Keratinocyte (primary cell): ENCODE data around the gene CDYL2. TPM values are rescaled to one million over a fixed set of nuclear protein-coding genes. Genes with fewer than 3 reads are reported as not detected.
A peak's percentile ranks its signal among the peaks of the same experiment; 100 is the strongest.

ENCODE experiments used
- DNase-seq: peaks from one replicate; pipeline ENCODE4 v3.0.0-alpha.2; 2011; ENCODE audit warnings: low read depth, missing footprints, low spot score
- FAIRE-seq: peaks from 2 replicates; lab custom pipeline; 2011; peaks lifted over from hg19 to GRCh38; lab: Jason Lieb, UNC
- H2AFZ ChIP-seq: 2 replicates; pipeline ENCODE4 v1.6.0; 2012; ENCODE audit warnings: low read length, control low read depth, inconsistent platforms; ENCODE audit not compliant: control insufficient read depth
- H3K27ac ChIP-seq: 2 replicates; pipeline ENCODE4 v1.5.1; 2011; ENCODE audit warnings: low read length; ENCODE audit not compliant: control insufficient read depth, insufficient read depth
- H3K27me3 ChIP-seq: 3 replicates; pipeline ENCODE4 v1.6.0; 2011; ENCODE audit warnings: low read length; ENCODE audit not compliant: control insufficient read depth, insufficient read depth; ENCODE audit errors: extremely low read depth
- H3K36me3 ChIP-seq, 2 experiments: 2 replicates in 1 of 2; 3 replicates in 1 of 2; pipeline ENCODE4 v1.5.1; 2011; ENCODE audit warnings: low read length in 2 of 2, mild to moderate bottlenecking in 1 of 2; ENCODE audit not compliant: control insufficient read depth in 2 of 2, insufficient read depth in 2 of 2; ENCODE audit errors: extremely low read depth in 1 of 2
- H3K4me1 ChIP-seq: 3 replicates; pipeline ENCODE4 v1.5.1; 2011; ENCODE audit warnings: low read length; ENCODE audit not compliant: control insufficient read depth, insufficient read depth; ENCODE audit errors: extremely low read depth
- H3K4me2 ChIP-seq: 3 replicates; pipeline ENCODE4 v1.6.0; 2011; ENCODE audit warnings: low read depth, low read length; ENCODE audit not compliant: control insufficient read depth, insufficient read depth; ENCODE audit errors: extremely low read depth
- H3K4me3 ChIP-seq, 3 experiments: fragments of 200-600 bp in 1 of 3; sonication (generic) in 1 of 3; 2 replicates in 2 of 3; 3 replicates in 1 of 3; pipeline ENCODE4 v1.5.1; 2011 to 2016; ENCODE audit warnings: low read length in 3 of 3, mild to moderate bottlenecking in 3 of 3, control low read depth in 2 of 3, inconsistent platforms in 1 of 3, low read depth in 1 of 3, mixed read lengths in 1 of 3, mixed run types in 1 of 3, moderate library complexity in 1 of 3; ENCODE audit not compliant: control insufficient read depth in 2 of 3, insufficient read depth in 2 of 3; ENCODE audit errors: extremely low read depth in 1 of 3
- H3K79me2 ChIP-seq: 2 replicates; pipeline ENCODE4 v1.6.0; 2012; ENCODE audit warnings: low read length; ENCODE audit not compliant: control insufficient read depth, insufficient read depth
- H3K9ac ChIP-seq: 3 replicates; pipeline ENCODE4 v1.6.0; 2011; ENCODE audit warnings: low read length; ENCODE audit not compliant: control insufficient read depth, insufficient read depth; ENCODE audit errors: extremely low read depth
- H3K9me1 ChIP-seq: 3 replicates; pipeline ENCODE4 v1.6.0; 2011; ENCODE audit warnings: low read length; ENCODE audit not compliant: control insufficient read depth, insufficient read depth; ENCODE audit errors: extremely low read depth
- H3K9me3 ChIP-seq: 2 replicates; pipeline ENCODE4 v1.5.1; 2012; ENCODE audit warnings: low read depth, low read length; ENCODE audit not compliant: control insufficient read depth
- H4K20me1 ChIP-seq: 3 replicates; pipeline ENCODE4 v1.6.0; 2011; ENCODE audit warnings: low read length; ENCODE audit not compliant: control insufficient read depth, insufficient read depth; ENCODE audit errors: extremely low read depth
- CTCF ChIP-seq, 3 experiments: IDR thresholded peaks in 1 of 3; conservative IDR thresholded peaks in 1 of 3; optimal IDR thresholded peaks in 1 of 3; 2 replicates in 2 of 3; 3 replicates in 1 of 3; pipeline versions ENCODE3 to v1.5.1; 2011; ENCODE audit warnings: low read length in 3 of 3, mild to moderate bottlenecking in 3 of 3, moderate library complexity in 2 of 3, control low read depth in 1 of 3, inconsistent platforms in 1 of 3; ENCODE audit not compliant: insufficient read depth in 2 of 3; ENCODE audit errors: extremely low read depth in 1 of 3
- EZH2 ChIP-seq: IDR thresholded peaks from one replicate; pipeline ENCODE4 v1.6.1; 2012; ENCODE audit warnings: inconsistent platforms, mild to moderate bottlenecking, low read length, moderate library complexity
- dilution Hi-C: fragments of 300-500 bp; cut with MboI; formaldehyde crosslinking; loops from one replicate; pipeline ENCODE4 v1.7.0; 2020; ENCODE audit warnings: low sequenced_read_pairs; ENCODE audit not compliant: extremely low pct_ligation_motif_present
- polyA plus RNA-seq, 5 experiments: library from polyadenylated mRNA; depleted of rRNA in 3 of 5; stranded (reverse) in 3 of 5; stranded (forward) in 1 of 5; unstranded in 1 of 5; fragments of >200 nt; gene quantifications; 1 replicate in 1 of 5; 2 replicates in 3 of 5; 3 replicates in 1 of 5; pipeline versions ENCODE4 v1.2.1 to v1.2.3, GENCODE V29; 2011 to 2012; ENCODE audit warnings: missing spikeins in 2 of 5, low read depth in 1 of 5, low replicate concordance in 1 of 5

CDYL2 gene
- polyA plus RNA-seq, 1 donor (not counting 4 experiments of a cell fraction or from before 2014, with no cell fraction given) = 2.0 TPM

- FAIRE-seq = peak; percentile 93
- Histone ChIP-seq H3K27ac (peak overlapping the region; percentile 56), H2AFZ (peak overlapping the region; percentile 69), H3K9me1 (no peaks in the 10 kb centered on the region), H3K27me3 (no peaks in the 10 kb centered on the region), H3K9me3 (no peaks in the 10 kb centered on the region), H3K36me3 (no peaks in the 10 kb centered on the region), H4K20me1 (no peaks in the 10 kb centered on the region), H3K9ac (peak overlapping the region; percentile 33), H3K4me1 (peaks cover 12% of the 10 kb centered on the region), H3K4me3 (peak overlapping the region in 2 of 3 experiments; percentile 18), H3K79me2 (no peaks in the 10 kb centered on the region), H3K4me2 (peak overlapping the region; percentile 66)
- TF ChIP-seq CTCF (optimal IDR thresholded peaks at IDR 0.05 in 1 of 3, IDR thresholded peaks at IDR 0.05 in 1 of 3, conservative IDR thresholded peaks at IDR 0.05 in 1 of 3; ENCODE audit: extremely low read depth in 1 of 3, insufficient read depth in 2 of 3, low read length in 3 of 3) (peak in 1 of 3 experiments; percentile 42), EZH2 (no peak)
- peak; percentile 41 for DNase-seq
- dilution Hi-C loops = no loop called here
Observed at GRCh38 chr16:80552277-80552676, 252.1 kb downstream of the CDYL2 start.

Other genes with a start within 250 kb of the CDYL2 start
- gene CMC2, start 202.3 kb upstream of the CDYL2 start, polyA plus RNA-seq = 82.4 to 92.2 TPM (median 91.8 TPM) in 3 replicates
- 9.3 to 40.9 TPM (median 29.2 TPM) in 3 replicates for gene CENPN, start 202.6 kb upstream of the CDYL2 start, polyA plus RNA-seq
- gene ATMIN, start 231.2 kb upstream of the CDYL2 start, polyA plus RNA-seq = 29.9 to 32.0 TPM (median 31.2 TPM) in 3 replicates